HG03060 (cell line): Measurements from ENCODE around the gene KIF1C.

Source experiments
- ATAC-seq: cut with Tn5 transposase; IDR thresholded peaks from one replicate; pipeline ENCODE4 v1.9.1; 2021; ENCODE audit warnings: low read depth, moderate number of reproducible peaks; ENCODE audit not compliant: unreplicated experiment

The KIF1C gene

DNA sequence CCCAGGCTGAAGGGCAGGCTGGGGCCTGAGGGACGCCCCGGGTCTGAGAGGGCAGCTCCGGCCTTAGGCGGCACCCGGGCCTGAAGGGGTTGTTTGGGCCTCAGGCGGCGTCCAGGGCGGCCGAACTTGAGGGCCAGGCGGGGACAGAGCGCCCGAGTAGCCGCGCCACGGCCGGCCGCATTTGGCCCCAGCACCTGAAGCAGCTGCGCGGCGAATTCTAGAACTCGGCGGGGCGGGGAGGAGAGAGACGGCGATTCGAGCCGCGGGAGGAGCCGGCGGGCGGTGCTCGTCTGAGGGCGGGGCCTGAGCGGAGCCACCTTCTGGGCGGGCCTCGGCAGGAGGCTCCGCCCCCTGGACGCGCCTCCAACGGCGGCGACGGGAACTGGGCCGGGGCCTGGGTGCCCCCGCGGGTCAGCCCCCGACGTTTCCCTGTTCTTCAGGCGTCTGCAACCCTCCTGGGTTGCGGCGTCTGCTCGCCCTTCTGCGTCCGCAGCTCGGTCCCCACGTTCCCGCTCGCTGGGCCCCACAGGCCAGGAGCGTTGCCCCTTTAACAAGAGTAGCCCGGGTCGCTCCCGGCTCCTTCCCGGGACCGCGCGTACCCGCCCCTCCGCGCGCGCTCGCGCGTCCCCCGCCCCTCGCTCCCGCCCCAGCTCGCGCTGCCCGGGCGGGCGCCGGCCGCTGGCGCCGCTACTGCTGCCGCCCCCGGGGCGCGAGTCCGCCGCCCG lies at the start of gene KIF1C, which contains the start of gene INCA1:
KIF1C (plus strand) TSS at position 649 of the 725 bp plus-strand sequence. CDS start 2,297 bp downstream, outside the sequence.
INCA1 (minus strand) TSS at position 221 of the 725 bp plus-strand sequence. CDS start 3,085 bp downstream, outside the sequence.
- ATAC-seq, result peak; percentile 48

DNA sequence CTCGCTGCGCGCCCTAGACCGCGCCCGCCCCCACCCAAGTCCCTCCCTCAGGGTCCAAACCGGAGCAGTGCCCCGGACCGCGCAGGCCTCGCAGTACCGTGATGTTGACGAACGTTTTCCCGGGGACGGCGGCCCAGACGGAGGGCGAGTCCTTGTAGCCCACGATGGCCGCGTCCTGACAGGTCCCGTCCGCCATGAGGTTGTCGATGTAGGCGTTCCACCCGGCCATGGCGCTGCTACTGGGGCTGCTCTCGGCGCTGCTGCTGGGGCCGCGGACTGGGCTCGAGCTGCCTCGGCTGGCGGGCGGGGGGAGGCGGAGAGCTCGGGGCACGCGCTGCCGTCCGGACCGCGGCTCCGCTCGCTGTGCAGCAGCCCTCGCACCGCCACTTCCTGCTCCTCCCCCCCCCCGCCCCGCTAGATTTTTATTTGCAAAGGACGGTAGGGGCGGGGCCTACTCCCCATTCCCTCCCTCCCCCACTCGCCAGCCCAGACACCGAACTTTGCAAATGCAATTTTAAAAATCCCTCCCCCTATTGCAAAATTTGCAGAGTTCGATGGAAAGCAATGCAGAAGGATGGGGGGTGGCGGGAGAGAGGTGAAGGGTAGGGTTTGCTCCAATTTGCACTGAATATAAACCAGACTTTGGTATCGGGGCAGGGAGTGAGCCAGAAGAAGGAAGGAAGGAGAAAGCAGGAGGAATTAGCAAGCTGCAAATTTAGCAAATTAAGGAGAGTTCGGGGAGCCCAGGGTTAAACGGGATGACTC lies 49.4 kb upstream of the KIF1C start, which contains the start of gene PFN1:
PFN1 (minus strand) TSS at position 365 of the 765 bp plus-strand sequence; CDS start at position 229, 136 bp downstream.
- ATAC-seq, result no peak

DNA sequence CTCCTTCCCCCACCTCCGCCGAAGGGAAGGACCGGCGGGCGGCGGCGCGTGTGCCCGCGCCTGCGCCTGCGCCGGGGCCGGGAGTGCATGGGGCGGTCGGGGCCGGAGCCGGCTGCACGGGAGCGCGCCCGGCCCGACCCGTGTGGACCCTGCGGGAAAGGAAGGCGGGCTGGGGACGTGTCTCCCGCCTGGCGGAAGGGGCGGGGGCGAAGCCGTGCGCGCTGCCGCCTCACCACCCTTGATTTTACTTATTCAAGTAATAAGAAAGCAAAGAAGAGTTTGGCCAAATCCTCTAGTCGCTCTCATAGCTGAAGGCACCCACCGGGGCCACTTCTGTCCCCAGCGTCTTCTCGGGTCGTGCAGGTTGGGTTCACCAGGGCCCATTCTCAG lies 48.8 kb upstream of the KIF1C start:
- no peak for ATAC-seq

- peak; percentile 29 for ATAC-seq
Observed at GRCh38 chr17:4949321-4950074, 48.3 kb upstream of the KIF1C start.

DNA sequence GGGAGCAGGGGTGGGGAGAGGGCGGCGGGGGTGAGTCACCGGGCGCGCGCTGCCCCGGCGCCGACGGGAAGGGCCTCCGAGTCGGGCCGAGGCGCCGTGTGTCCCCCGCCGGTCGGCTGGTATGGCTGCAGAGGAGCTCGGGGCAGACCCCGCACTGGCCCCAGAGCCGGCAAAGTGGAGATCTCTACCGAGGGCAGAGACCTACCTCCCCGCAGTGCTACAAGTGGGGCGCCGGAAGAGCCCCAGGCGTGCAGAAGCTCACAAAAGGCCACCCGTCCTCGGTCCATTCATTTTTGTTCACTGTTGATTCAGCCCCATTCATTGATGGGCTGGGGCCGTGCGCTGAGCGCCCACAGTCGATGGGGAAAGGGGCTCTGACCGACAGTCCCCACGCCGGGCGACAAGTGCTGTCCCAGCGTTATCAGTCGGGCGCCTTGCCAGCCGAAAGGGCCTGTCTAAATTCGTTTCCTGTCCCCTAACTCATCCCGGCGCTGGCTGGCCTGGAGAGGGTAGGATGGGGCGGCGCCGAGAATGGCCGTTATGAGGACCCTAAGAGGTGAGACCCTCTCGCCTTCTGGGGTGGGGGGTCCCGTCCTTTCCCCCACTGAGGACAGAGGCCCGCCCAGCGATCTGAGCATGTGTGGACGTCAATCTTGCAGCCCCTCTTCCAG lies 47.5 kb upstream of the KIF1C start:
- ATAC-seq, result no peak

DNA sequence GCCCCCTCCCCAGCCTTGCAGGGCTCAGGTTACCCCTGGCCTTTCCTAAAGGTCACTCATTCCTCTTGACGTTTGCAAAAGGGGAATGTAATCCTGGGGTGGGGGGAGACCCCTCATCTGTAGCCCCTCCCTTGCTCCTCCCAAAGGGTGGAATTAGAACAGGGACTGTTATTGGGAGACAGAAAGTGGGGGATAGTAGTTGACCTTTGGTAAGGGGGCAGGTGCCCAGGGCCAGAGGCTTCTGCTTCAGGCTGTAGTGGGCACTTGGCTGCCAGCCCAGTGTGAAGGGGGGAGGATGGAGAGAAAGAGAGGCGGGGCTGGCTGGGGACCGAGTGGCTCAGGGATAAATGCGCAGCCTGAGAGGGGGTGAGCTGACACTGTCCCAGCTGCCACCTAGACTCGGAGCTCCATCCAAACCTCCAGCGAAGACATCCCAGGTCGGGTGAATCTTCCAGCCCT lies 47.0 kb upstream of the KIF1C start, which contains the start of gene ENO3:
ENO3 (plus strand) TSS at position 374 of the 459 bp plus-strand sequence. CDS start 711 bp downstream, outside the sequence.
- no peak for ATAC-seq

DNA sequence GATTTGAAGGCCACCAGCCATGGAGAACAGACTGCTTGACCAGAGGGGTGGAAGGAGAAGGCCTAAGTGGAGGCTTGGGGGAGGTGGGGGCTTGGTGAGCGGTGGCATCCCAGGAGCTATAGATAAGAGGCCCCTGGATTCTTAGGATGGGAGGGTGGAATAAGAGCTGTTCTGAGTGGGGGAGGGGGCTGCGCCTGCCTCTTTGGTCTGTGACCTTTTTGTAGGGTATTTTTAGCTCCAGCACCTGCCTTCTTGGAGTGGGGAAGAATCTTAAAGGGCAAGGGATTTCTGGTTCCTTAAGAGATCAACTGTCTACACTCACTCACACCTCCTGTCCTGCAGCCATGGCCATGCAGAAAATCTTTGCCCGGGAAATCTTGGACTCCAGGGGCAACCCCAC lies 46.3 kb upstream of the KIF1C start:
- no peak for ATAC-seq

DNA sequence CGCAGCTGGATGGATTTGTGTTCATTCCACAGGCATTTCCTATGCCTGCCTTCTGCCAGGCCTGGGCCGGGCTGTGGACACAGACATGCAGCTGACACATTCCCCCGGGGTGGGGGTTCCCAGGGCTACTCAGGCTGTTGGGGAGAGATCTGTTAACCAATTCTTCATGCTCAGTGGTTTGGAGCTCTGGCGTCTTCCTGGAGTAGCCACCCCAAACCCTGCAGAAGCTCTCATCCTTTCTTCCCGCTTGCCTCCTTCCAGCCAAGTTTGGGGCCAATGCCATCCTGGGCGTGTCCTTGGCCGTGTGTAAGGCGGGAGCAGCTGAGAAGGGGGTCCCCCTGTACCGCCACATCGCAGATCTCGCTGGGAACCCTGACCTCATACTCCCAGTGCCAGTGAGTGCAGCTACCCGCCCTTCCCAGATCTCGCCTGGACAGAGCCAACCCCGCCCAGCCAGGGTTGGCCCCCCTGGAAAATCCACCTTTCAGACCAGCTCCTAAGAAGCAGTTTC lies 44.2 kb upstream of the KIF1C start:
- ATAC-seq, result no peak

- ATAC-seq, result no peak
Observed at GRCh38 chr17:4955091-4955490, 42.7 kb upstream of the KIF1C start.

GRCh38 chr17:4956493-4957061 lies 41.2 kb upstream of the KIF1C start:
- no peak for ATAC-seq

DNA sequence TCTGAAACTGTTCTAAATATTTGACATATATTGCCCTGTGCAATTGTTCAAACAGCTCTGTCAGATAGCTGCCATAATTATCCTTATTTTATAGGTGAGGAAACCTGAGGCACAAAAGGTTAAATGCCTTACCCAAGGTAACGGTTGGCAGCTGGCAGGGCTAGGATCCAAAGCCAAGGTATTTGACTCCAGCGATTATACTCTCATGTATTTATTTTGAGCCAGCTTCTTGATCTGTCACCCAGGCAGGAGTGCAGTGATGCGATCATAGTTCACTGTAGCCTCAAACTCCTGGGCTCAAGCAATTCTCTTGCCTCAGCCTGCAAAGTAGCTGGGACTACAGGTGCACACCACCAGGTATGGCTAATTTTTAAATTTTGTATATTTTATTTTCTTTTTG lies 39.6 kb upstream of the KIF1C start:
- no peak for ATAC-seq

GRCh38 chr17:4959261-4959965 lies 38.3 kb upstream of the KIF1C start:
- no peak for ATAC-seq

GRCh38 chr17:4960279-4960922 lies 37.3 kb upstream of the KIF1C start:
- no peak for ATAC-seq

DNA sequence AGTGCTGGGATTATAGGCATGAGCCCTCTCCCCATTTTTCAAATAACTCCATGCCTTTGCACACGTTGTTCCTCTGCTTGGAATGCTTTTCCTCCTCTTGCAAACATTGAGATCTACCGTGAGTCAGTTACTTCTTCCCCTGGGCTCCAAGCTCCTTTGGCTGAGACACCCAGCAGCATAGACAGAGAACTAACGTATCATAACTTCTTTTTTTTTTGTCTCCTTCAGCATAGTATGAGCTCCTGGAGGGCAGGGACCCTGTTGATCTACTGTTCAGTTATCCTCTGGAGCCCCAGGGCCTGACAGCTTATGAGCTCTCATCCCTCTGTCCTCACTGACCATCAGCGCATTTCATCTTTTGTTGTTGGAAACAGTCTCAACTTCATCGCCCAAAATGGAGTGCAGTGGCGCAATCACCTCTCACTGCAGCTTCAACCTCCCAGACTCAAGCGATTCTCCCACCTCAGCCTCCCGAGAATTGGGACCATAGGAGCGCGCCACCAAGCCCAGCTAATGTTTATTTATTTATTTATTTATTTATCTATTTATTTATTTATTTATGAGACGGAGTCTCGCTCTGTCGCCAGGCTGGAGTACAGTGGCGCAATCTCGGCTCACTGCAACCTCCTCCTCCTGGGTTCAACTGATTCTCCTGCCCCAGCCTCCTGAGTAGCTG lies 32.3 kb upstream of the KIF1C start:
- no peak for ATAC-seq

GRCh38 chr17:4966844-4967538 lies 30.8 kb upstream of the KIF1C start:
- peak; percentile 73 for ATAC-seq

GRCh38 chr17:4967539-4968485 lies 29.9 kb upstream of the KIF1C start, which contains the start of gene SPAG7:
Gene SPAG7 (minus strand): TSS chr17:4967817. CDS start chr17:4967804, 13 bp downstream.
- ATAC-seq, result peak; percentile 48
